GM10248 (cell line): ENCODE measurements around the gene PPP1R14C.

Experiments
- CTCF ChIA-PET: fragments of 300-600 bp; sonication (Branson Sonifier 250); formaldehyde crosslinking; extraction: SDS; loops from one replicate; lab custom pipeline; 2021; ENCODE audit warnings: antibody characterized with exemption; lab: Yijun Ruan, JAX
- POLR2A ChIA-PET: fragments of 350-650 bp; sonication (Branson Sonifier 250); formaldehyde crosslinking; extraction: SDS; loops from one replicate; lab custom pipeline; 2020; ENCODE audit warnings: antibody characterized with exemption; lab: Yijun Ruan, JAX
- DNase-seq: peaks from one replicate; pipeline ENCODE4 v3.0.0; 2012; ENCODE audit errors: extremely low spot score
- CTCF ChIP-seq: IDR thresholded peaks from 2 replicates; pipeline ENCODE4 v1.5.1; 2012; ENCODE audit warnings: mild to moderate bottlenecking, low read depth; ENCODE audit errors: extremely low read depth, missing control alignments, control extremely low read depth

The PPP1R14C gene

DNA sequence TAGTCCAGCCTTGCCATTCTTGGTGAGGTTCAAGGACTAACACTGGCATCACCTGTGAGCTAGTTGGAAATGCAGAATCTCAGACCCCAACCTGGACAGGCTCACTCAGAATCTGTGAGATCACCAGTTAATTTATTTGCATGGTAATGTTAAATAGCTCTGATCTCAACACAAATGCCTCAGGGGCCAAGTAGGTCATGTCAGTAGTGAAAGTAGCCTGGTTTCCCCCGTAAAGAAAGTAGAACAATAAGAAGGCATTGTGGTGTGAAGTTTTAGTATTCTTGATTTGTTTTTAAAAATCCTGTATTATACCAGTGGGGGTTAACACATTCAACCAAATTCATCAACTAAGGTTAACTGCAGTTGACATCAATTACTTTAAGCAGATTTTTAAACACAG lies 105.5 kb downstream of the PPP1R14C start:
- POLR2A ChIA-PET = no interaction called here
- CTCF ChIA-PET = interaction anchor here (0.7 to 1.3 kb wide), 2 partner anchors 8 to 148 kb away, joined by 3 read pairs; no protein-coding TSS in a partner anchor
- no peak for DNase-seq
- no peak for TF ChIP-seq CTCF

GRCh38 chr6:150249261-150249660 lies 106.4 kb downstream of the PPP1R14C start:
- no peak for TF ChIP-seq CTCF
- DNase-seq = no peak
- ChIA-PET POLR2A (no interaction called here), CTCF (no interaction called here)

DNA sequence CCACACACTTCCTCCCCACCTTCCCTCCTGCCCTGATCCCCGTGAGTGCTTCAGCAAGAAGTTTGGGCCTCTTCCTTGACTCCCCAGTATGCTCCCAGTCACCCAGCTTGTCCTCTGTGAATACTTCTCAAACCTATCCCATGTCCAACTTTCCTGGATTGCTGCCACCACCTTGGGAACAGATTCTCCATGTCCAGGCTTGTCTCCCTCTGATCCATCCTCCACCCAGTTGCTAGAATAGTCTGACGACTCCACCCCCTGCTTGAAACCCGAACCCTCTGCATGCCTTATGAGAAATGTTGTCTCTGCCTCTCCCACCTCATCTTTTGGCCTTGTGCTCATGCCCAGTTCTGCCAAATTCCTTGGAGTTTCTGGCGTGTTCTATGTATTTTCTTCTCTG lies 108.0 kb downstream of the PPP1R14C start:
- DNase-seq = no peak
- CTCF ChIA-PET = interaction anchor here (1.2 kb wide), 1 partner anchor 14 kb away, joined by 4 read pairs; no protein-coding TSS in a partner anchor
- POLR2A ChIA-PET = no interaction called here
- TF ChIP-seq CTCF = no peak

- ChIA-PET POLR2A (no interaction called here), CTCF (interaction anchor here (1.8 kb wide), 1 partner anchor 13 kb away, joined by 4 read pairs; no protein-coding TSS in a partner anchor)
- DNase-seq = no peak
- TF ChIP-seq CTCF = no peak
Measured at GRCh38 chr6:150251566-150252186, 108.8 kb downstream of the PPP1R14C start.

DNA sequence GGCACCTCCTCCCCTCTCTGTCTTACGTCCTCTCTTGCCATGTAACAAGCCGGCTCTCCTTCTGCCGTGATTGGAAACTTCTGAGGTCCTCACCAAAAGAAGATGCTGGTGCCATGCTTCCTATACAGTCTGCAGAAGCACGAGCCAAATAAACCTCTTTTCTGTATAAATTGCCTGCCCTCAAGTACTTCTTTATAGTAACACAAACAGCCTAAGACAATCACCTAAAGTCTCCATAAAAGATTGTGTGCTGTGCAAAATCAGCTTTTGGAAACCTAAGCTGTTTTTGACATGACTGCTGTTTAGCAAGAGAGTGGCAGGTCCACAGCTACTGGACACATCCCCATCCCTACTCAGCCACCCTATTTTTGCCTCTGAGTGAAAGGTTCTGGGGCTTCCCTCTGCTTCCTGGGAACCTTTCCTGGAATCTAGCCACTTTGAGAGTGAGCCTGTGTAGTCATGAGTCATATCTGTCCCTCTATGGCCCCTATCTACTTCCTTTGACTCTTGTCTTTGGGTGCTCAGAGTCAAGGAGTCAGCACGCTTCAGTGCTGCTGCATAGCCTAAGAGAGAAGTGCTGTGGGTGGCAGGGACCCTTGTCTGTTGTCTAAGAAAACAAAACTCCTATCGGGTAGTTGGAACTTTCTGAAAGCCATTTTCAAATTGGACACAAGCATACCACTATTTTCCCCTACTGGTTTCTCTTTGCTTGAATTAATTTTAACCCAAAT lies 110.0 kb downstream of the PPP1R14C start:
- no peak for DNase-seq
- ChIA-PET POLR2A (no interaction called here), CTCF (interaction anchor here (1.8 kb wide), 1 partner anchor 12 kb away, joined by 4 read pairs; no protein-coding TSS in a partner anchor)
- TF ChIP-seq CTCF = no peak

DNA sequence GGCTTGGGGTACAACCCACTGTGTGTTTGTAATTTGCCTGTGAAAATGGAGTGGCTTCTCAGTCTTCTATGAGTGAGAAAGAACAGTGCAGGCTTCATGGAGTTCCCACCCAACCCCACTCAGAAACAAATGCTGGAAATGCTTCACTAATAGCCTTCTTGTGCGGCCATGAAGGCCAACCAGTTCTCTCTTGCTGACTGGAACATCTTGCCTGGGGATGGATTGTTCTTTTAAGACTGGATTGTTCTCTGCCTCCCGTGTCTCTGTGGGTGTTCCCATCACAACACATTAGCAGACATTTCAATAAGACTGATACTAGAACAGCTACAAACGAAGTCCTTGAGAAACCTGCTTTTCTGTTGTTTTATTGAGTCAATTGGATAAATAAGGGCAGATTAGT lies 110.6 kb downstream of the PPP1R14C start:
- DNase-seq = no peak
- ChIA-PET POLR2A (no interaction called here), CTCF (no interaction called here)
- no peak for TF ChIP-seq CTCF
